ENCODE measurements around the gene MARS1.
"Not testable (repeated sequence)": the region's sequence is repeated elsewhere in the genome, so short reads cannot be mapped to it uniquely, and the experiment has no call there.

The MARS1 gene

GRCh38 chr12:57487597-57488401, at the start of gene MARS1:
Gene MARS1, plus strand, starts transcription at chr12:57488068. Its CDS starts 23 bp downstream, at chr12:57488091.
- DNase-seq, result peak; percentile 94

- no peak for DNase-seq
These were observed 49.5 kb upstream of the MARS1 start for GRCh38 chr12:57438400-57438799.

- DNase-seq, result no peak
These were observed 48.1 kb upstream of the MARS1 start for GRCh38 chr12:57439762-57440266.

- not testable (repeated sequence) for DNase-seq
These were observed 46.5 kb upstream of the MARS1 start for GRCh38 chr12:57441393-57441792.

GRCh38 chr12:57441846-57442427, 45.9 kb upstream of the MARS1 start:
- no peak for DNase-seq

- DNase-seq, result not testable (repeated sequence)
These were observed 43.5 kb upstream of the MARS1 start for GRCh38 chr12:57444337-57444736.

GRCh38 chr12:57444744-57445143, 43.1 kb upstream of the MARS1 start:
- no peak for DNase-seq

GRCh38 chr12:57446292-57446960, 41.4 kb upstream of the MARS1 start:
- DNase-seq, result no peak

- no peak for DNase-seq
These were observed 39.2 kb upstream of the MARS1 start for GRCh38 chr12:57448669-57449068.

- DNase-seq, result no peak
These were observed 38.5 kb upstream of the MARS1 start for GRCh38 chr12:57449375-57449774.

- DNase-seq, result no peak
These were observed 37.8 kb upstream of the MARS1 start for GRCh38 chr12:57450057-57450456.

- no peak for DNase-seq
These were observed 36.6 kb upstream of the MARS1 start for GRCh38 chr12:57451233-57451778.

GRCh38 chr12:57452181-57452936, 35.5 kb upstream of the MARS1 start:
- no peak for DNase-seq

GRCh38 chr12:57452937-57453509, 34.8 kb upstream of the MARS1 start:
- peak; percentile 50 for DNase-seq

- no peak for DNase-seq
These were observed 33.7 kb upstream of the MARS1 start for GRCh38 chr12:57454213-57454565.

GRCh38 chr12:57454566-57455373, 33.1 kb upstream of the MARS1 start, which contains the start of gene INHBE:
Gene INHBE, plus strand, starts transcription at chr12:57455307. Its CDS starts 230 bp downstream, at chr12:57455537.
- no peak for DNase-seq

- no peak for DNase-seq
These were observed 32.3 kb upstream of the MARS1 start for GRCh38 chr12:57455374-57456144.

GRCh38 chr12:57456145-57456700, 31.6 kb upstream of the MARS1 start:
- peak; percentile 59 for DNase-seq

GRCh38 chr12:57456737-57457490, 31.0 kb upstream of the MARS1 start:
- no peak for DNase-seq
